ENCODE measurements around the gene ARHGAP10. TPM values are rescaled to one million over a fixed set of nuclear protein-coding genes. Genes with fewer than 3 reads are reported as not detected.

Gene ARHGAP10
- total RNA-seq, 1 experiment from 2014 or later = 9.0 TPM

DNA sequence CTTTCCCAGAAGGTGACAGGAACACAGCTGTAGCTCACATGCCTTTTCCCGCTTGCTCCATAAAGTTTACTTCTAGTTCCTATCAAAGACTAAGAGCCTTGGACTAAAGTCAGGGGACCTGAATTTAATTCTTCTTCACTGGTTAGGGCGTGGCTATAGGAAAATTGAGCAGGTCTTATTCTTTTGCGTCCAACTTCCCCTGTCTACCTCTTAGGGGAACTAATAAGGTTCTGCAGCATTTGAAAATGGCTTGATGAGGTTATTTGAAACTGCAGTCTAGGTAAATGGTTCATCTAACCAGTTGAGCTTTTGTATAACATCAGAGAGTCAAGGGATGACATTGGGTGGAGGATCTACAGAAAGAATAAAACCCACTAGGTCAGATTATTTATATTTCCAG lies 2.6 kb downstream of the ARHGAP10 start:
- peak overlapping the region; percentile 95; the same call in 1 of the 2 replicates for H3K4me3 ChIP-seq (ENCODE audit: low read length)
- H3K9me3 ChIP-seq (ENCODE audit: low read length) = no peaks in the 10 kb centered on the region
- DNase-seq (no peak), ATAC-seq (no peak)
- intact Hi-C loops (cut with micrococcal nuclease) = loop anchor here (5.0 kb wide), 1 partner anchor 98 kb away; no protein-coding TSS in a partner anchor
- POLR2A ChIA-PET (ENCODE audit: unreplicated experiment) = no interaction called here
- peaks cover 70% of the 10 kb centered on the region for H3K79me2 ChIP-seq (ENCODE audit: low read length)
- no peaks in the 10 kb centered on the region for H3F3A ChIP-seq (ENCODE audit: low read length, unreplicated experiment)
- no peak overlapping the region for H3K9ac ChIP-seq (ENCODE audit: low read length)
- H3K36me3 ChIP-seq (ENCODE audit: low read depth, low read length) = no peaks in the 10 kb centered on the region
- no peaks in the 10 kb centered on the region for H3K27me3 ChIP-seq (ENCODE audit: low read length)
- TF ChIP-seq, protein P1, sequence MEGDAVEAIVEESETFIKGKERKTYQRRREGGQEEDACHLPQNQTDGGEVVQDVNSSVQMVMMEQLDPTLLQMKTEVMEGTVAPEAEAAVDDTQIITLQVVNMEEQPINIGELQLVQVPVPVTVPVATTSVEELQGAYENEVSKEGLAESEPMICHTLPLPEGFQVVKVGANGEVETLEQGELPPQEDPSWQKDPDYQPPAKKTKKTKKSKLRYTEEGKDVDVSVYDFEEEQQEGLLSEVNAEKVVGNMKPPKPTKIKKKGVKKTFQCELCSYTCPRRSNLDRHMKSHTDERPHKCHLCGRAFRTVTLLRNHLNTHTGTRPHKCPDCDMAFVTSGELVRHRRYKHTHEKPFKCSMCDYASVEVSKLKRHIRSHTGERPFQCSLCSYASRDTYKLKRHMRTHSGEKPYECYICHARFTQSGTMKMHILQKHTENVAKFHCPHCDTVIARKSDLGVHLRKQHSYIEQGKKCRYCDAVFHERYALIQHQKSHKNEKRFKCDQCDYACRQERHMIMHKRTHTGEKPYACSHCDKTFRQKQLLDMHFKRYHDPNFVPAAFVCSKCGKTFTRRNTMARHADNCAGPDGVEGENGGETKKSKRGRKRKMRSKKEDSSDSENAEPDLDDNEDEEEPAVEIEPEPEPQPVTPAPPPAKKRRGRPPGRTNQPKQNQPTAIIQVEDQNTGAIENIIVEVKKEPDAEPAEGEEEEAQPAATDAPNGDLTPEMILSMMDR (conservative IDR thresholded peaks at IDR 0.05; ENCODE audit: low read depth, low read length) = no peak
- no peak for TF ChIP-seq EZH2phosphoT487 (IDR thresholded peaks at IDR 0.05; ENCODE audit: borderline replicate concordance, low read length)
- no peak for TF ChIP-seq EZH2 (IDR thresholded peaks at IDR 0.05; ENCODE audit: low read length, unreplicated experiment)
- CTCF ChIA-PET = no interaction called here
- peak overlapping the region; percentile 78 for H3K4me2 ChIP-seq (ENCODE audit: low read length)
- H4K20me1 ChIP-seq (ENCODE audit: low read length) = no peaks in the 10 kb centered on the region
- no peak overlapping the region for H3K27ac ChIP-seq (ENCODE audit: low read length)
- no peak overlapping the region for H2AFZ ChIP-seq (ENCODE audit: low read length)
- no TSS peak for BruUV-seq (replicated peaks)
- peaks cover 39% of the 10 kb centered on the region for H3K4me1 ChIP-seq (ENCODE audit: insufficient read depth, low read length)
- H3K9me2 ChIP-seq (replicated peaks; ENCODE audit: low read length) = no peaks in the 10 kb centered on the region

DNA sequence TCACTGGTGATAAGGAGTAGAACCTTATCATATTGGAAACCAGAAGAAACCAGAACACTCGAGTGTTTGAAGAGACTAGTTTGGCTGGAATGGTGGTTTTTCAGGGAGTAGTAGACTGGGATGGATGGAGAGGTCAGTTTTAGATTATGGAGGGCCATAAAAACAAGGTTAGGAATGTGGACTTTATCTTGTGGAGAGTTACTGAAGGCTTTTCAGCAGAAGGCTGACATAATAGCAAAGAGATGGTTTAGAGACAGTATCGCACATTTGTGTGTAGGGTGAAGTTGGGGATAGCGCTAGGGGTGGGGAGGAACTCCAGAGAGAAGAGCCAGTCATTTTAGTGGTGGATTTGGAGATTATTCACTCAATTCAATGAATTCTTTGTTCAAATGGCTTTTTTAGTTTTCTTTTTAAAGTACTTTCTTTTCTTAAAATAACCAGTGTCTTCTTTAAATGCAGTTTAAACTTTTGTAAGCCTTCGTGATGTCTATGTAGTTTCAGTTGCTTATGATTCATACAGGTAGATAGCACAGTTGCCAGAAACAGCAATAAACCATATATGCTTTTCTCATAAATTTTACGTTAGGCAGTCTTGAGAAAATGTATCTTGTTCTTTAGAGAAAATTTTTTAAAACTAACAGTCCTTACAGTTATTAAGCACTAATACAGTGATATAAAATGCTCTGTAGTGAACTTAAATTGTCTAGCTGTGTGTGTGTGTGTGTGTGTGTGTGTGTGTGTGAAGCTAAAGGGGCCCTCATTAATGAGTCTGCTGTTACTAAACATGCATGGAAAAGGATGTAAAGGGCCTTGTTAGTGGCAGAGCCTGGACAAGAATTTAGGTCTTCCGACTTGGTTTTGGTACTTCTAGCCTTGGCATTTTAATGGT lies 3.8 kb downstream of the ARHGAP10 start:
- Histone ChIP-seq H3K27me3 (ENCODE audit: low read length) (no peaks in the 10 kb centered on the region), H3K9me3 (ENCODE audit: low read length) (no peaks in the 10 kb centered on the region), H4K20me1 (ENCODE audit: low read length) (no peaks in the 10 kb centered on the region), H3K36me3 (ENCODE audit: low read depth, low read length) (no peaks in the 10 kb centered on the region), H3K79me2 (ENCODE audit: low read length) (peaks cover 79% of the 10 kb centered on the region), H3F3A (ENCODE audit: low read length, unreplicated experiment) (no peaks in the 10 kb centered on the region), H3K4me3 (ENCODE audit: low read length) (peak overlapping the region; percentile 33), H3K9ac (ENCODE audit: low read length) (0 out of 2 replicates have a peak overlapping the region, but pooled peaks have one; percentile 8), H2AFZ (ENCODE audit: low read length) (0 out of 2 replicates have a peak overlapping the region, but pooled peaks have one; percentile 33), H3K9me2 (replicated peaks; ENCODE audit: low read length) (no peaks in the 10 kb centered on the region), H3K27ac (ENCODE audit: low read length) (peak overlapping the region; percentile 67), H3K4me1 (ENCODE audit: insufficient read depth, low read length) (peaks cover 39% of the 10 kb centered on the region), H3K4me2 (ENCODE audit: low read length) (peak overlapping the region; percentile 75)
- no TSS peak for BruUV-seq (replicated peaks)
- ATAC-seq (no peak), DNase-seq (peak; percentile 43)
- no peak for TF ChIP-seq EZH2 (IDR thresholded peaks at IDR 0.05; ENCODE audit: low read length, unreplicated experiment)
- intact Hi-C loops (cut with micrococcal nuclease) = no loop called here
- ChIA-PET CTCF (no interaction called here), POLR2A (ENCODE audit: unreplicated experiment) (no interaction called here)

DNA sequence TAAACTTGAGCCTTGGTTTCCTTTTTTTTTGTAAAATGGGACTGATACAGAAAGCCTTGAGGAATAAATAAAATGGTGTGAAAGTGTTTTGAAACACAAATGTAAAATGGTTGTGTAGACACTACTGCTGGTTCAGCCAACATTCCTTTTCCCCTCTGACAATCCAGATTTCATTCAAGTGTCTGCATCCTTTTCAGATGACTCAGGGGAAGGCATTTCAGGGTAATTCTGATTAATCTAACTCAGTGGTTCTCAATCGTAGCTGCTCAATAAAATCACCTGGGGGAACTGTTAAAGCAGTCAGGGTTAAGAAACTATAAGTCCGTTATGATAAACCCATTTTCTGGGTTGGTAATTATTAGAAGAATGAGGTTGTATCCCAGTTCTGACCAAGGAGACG lies 4.6 kb downstream of the ARHGAP10 start:
- H3K27ac ChIP-seq (ENCODE audit: low read length) = peak overlapping the region; percentile 67
- no peaks in the 10 kb centered on the region for H3K9me3 ChIP-seq (ENCODE audit: low read length)
- no peak for ATAC-seq
- TF ChIP-seq, protein P1 (conservative IDR thresholded peaks at IDR 0.05; ENCODE audit: low read depth, low read length) = no peak
- TF ChIP-seq EZH2phosphoT487 (IDR thresholded peaks at IDR 0.05; ENCODE audit: borderline replicate concordance, low read length) (no peak), EZH2 (IDR thresholded peaks at IDR 0.05; ENCODE audit: low read length, unreplicated experiment) (no peak)
- no peaks in the 10 kb centered on the region for H3K9me2 ChIP-seq (replicated peaks; ENCODE audit: low read length)
- H3K9ac ChIP-seq (ENCODE audit: low read length) = 0 out of 2 replicates have a peak overlapping the region, but pooled peaks have one; percentile 8
- H3F3A ChIP-seq (ENCODE audit: low read length, unreplicated experiment) = no peaks in the 10 kb centered on the region
- BruUV-seq (replicated peaks) = no TSS peak
- peaks cover 40% of the 10 kb centered on the region for H3K4me1 ChIP-seq (ENCODE audit: insufficient read depth, low read length)
- H3K4me3 ChIP-seq (ENCODE audit: low read length) = peak overlapping the region; percentile 30; the same call in 1 of the 2 replicates
- H3K27me3 ChIP-seq (ENCODE audit: low read length) = no peaks in the 10 kb centered on the region
- H3K4me2 ChIP-seq (ENCODE audit: low read length) = peak overlapping the region; percentile 75
- peaks cover 80% of the 10 kb centered on the region for H3K79me2 ChIP-seq (ENCODE audit: low read length)
- no peaks in the 10 kb centered on the region for H3K36me3 ChIP-seq (ENCODE audit: low read depth, low read length)
- peak; percentile 69 for DNase-seq
- H4K20me1 ChIP-seq (ENCODE audit: low read length) = no peaks in the 10 kb centered on the region
- ChIA-PET CTCF (no interaction called here), POLR2A (ENCODE audit: unreplicated experiment) (no interaction called here)
- intact Hi-C loops (cut with micrococcal nuclease) = no loop called here
- no peak overlapping the region for H2AFZ ChIP-seq (ENCODE audit: low read length)
